G401 (cell line): ENCODE results near the gene STX1B. TPM values are rescaled to one million over a fixed set of nuclear protein-coding genes. Genes with fewer than 3 reads are reported as not detected.
"Not testable (repeated sequence)": the region's sequence is repeated elsewhere in the genome, so short reads cannot be mapped to it uniquely, and the experiment has no call there.

Experiments used
- DNase-seq: peaks from one replicate; pipeline ENCODE4 v3.0.0-alpha.2; 2015; ENCODE audit warnings: low spot score
- in situ Hi-C: cut with HindIII; loops from 2 replicates; pipeline ENCODE4 v1.10.0; 2016; ENCODE audit warnings: low sequenced_read_pairs, mixed read lengths
- total RNA-seq: library from RNA; depleted of rRNA; stranded (reverse); fragments of >200 nt; shearing (Covaris generic); gene quantifications from 2 replicates; pipeline ENCODE4 v1.2.3, GENCODE V29; 2014; rRNA removed

Gene STX1B
- total RNA-seq, 1 experiment from 2014 or later: 0.37 TPM

- in situ Hi-C loops: no loop called here
- DNase-seq: peak; percentile 74
These were observed 68.6 kb downstream of the STX1B start for GRCh38 chr16:30941600-30942425.

GRCh38 chr16:30939571-30939970 lies 70.9 kb downstream of the STX1B start:
- in situ Hi-C loops, DNase-seq: not testable (repeated sequence)

Other genes with a start within 250 kb of the STX1B start
- 2.4 and 6.5 TPM in 2 replicates for gene CFAP119, start 248.6 kb downstream of the STX1B start, total RNA-seq
- gene RNF40, start 248.3 kb downstream of the STX1B start, total RNA-seq: 136 and 189 TPM in 2 replicates
- gene ZNF629, start 223.4 kb downstream of the STX1B start, total RNA-seq: 18.4 and 27.6 TPM in 2 replicates
- 58.1 and 89.3 TPM in 2 replicates for gene BCL7C, start 116.6 kb downstream of the STX1B start, total RNA-seq
- 2.1 and 2.4 TPM in 2 replicates for gene CTF1, start 114.0 kb downstream of the STX1B start, total RNA-seq
- gene FBXL19, start 87.1 kb downstream of the STX1B start, total RNA-seq: 67.1 and 85.6 TPM in 2 replicates
- 57.6 and 62.8 TPM in 2 replicates for gene ORAI3, start 61.6 kb downstream of the STX1B start, total RNA-seq
- 0.51 and 1.1 TPM in 2 replicates for gene SETD1A, start 52.9 kb downstream of the STX1B start, total RNA-seq
- 21.7 and 23.6 TPM in 2 replicates for gene HSD3B7, start 25.4 kb downstream of the STX1B start, total RNA-seq
- 54.0 and 54.8 TPM in 2 replicates for gene STX4, start 22.9 kb upstream of the STX1B start, total RNA-seq
- 27.9 and 52.0 TPM in 2 replicates for gene ZNF668, start 63.6 kb upstream of the STX1B start, total RNA-seq
- gene ZNF646, start 63.8 kb upstream of the STX1B start, total RNA-seq: 12.0 and 21.2 TPM in 2 replicates
- gene PRSS53, start 78.3 kb upstream of the STX1B start, total RNA-seq: 0.44 and 2.8 TPM in 2 replicates
- gene VKORC1, start 84.2 kb upstream of the STX1B start, total RNA-seq: 121 and 129 TPM in 2 replicates
- gene BCKDK, start 97.7 kb upstream of the STX1B start, total RNA-seq: 52.5 and 55.3 TPM in 2 replicates
- 86.9 and 88.7 TPM in 2 replicates for gene KAT8, start 107.0 kb upstream of the STX1B start, total RNA-seq
- gene PRSS8, start 125.1 kb upstream of the STX1B start, total RNA-seq: 4.6 TPM in 1 of 2 replicates, not detected in the other
- 0.06 TPM in 1 of 2 replicates, not detected in the other for gene PRSS36, start 139.4 kb upstream of the STX1B start, total RNA-seq
- gene FUS, start 169.5 kb upstream of the STX1B start, total RNA-seq: 40.7 and 70.0 TPM in 2 replicates
- gene PYCARD, start 192.1 kb upstream of the STX1B start, total RNA-seq: 17.2 and 27.2 TPM in 2 replicates
- gene TRIM72, start 203.5 kb upstream of the STX1B start, total RNA-seq: not detected in 2 replicates
- gene PYDC1, start 206.5 kb upstream of the STX1B start, total RNA-seq: not detected in 2 replicates
- gene ITGAM, start 249.3 kb upstream of the STX1B start, total RNA-seq: 0.27 and 3.1 TPM in 2 replicates